HEK293T (cell line): ENCODE measurements around the gene TNFAIP8.

Source experiments
- BHLHE40 ChIP-seq: fragments of 450-650 bp; IDR thresholded peaks from 2 replicates; pipeline ENCODE4 v1.6.1; 2016; ENCODE audit warnings: mild to moderate bottlenecking, moderate library complexity, borderline replicate concordance
- FOXA1 ChIP-seq: fragments of 450-650 bp; IDR thresholded peaks from 2 replicates; pipeline ENCODE4 v1.6.1; 2016; ENCODE audit warnings: mild to moderate bottlenecking
- NFRKB ChIP-seq: fragments of 450-650 bp; IDR thresholded peaks from 2 replicates; pipeline ENCODE4 v1.6.1; 2016; ENCODE audit warnings: mild to moderate bottlenecking, moderate library complexity
- TF ChIP-seq, protein P1 (sequence below): fragments of 450-650 bp; IDR thresholded peaks from 2 replicates; pipeline ENCODE4 v1.6.1; 2016

DNA sequence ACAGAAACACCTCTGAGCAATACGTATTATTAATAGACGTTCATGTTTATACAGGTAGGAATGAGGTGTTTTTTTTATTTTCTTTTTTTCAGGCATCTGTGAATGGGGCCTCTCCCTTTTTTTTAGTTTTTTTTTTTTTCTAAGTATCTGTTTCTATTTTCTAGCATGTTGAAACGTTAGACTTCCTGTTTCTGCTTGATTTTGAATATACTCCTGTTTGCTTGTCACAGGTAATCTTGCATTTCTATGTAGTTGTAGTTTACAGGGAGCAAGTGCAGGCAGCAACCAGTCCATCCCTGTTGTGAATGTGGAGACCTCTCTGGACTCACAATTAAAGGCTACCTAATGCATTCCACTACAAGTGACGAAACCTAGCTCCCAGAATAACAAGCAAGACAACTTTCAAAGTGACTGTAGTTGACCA, 22.8 kb upstream of the TNFAIP8 start:
- TF ChIP-seq BHLHE40 (no peak), FOXA1 (no peak), NFRKB (no peak)
- TF ChIP-seq, protein P1, sequence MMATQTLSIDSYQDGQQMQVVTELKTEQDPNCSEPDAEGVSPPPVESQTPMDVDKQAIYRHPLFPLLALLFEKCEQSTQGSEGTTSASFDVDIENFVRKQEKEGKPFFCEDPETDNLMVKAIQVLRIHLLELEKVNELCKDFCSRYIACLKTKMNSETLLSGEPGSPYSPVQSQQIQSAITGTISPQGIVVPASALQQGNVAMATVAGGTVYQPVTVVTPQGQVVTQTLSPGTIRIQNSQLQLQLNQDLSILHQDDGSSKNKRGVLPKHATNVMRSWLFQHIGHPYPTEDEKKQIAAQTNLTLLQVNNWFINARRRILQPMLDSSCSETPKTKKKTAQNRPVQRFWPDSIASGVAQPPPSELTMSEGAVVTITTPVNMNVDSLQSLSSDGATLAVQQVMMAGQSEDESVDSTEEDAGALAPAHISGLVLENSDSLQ = no peak
